Measurements from ENCODE around the gene CCDC187. TPM values are rescaled to one million over a fixed set of nuclear protein-coding genes. Genes with fewer than 3 reads are reported as not detected.

CCDC187 gene
- total and polyA plus RNA-seq, 2 of the 4 experiments (the other 2 are of a cell fraction): not detected

DNA sequence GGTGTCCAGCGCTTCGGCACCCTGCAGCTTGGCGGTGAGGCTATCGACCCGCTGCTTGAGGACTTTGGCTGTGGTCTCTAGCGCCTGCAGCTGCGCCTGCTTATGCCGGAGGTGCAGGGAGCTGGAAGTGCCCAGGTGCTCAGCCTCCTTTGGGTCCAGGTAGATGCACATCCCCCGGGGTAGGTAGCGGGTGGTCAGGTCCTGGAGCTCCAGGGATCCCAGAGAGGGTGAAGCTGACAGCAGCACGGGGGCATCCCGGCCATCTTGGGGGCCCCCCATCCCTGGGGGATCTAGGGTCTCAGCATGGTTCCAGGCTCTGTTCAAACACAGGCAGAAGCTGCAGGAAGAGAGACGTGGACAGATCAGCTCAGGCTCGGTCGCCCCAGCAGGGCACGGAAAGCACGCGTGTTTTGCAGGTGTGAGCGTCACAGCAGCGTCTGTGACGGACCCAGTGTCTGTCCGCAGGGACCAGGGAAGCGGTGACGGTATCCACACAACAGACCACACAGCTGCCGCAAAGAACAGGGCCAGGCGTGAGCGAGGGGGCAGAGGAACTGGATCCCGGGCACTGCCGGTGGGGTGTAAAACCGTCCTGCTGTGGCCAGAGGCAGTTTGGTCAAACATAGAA, 17.4 kb downstream of the CCDC187 start:
- Histone ChIP-seq H4K20me1 (ENCODE audit: insufficient read depth, low read length) (no peaks in the 10 kb centered on the region; the same call in 1 of the 2 replicates), H2BK120ac (ENCODE audit: low read depth, low read length) (no peak overlapping the region), H3K18ac (ENCODE audit: low read depth, low read length) (no peak overlapping the region), H3K9ac (ENCODE audit: low read depth, low read length) (no peak overlapping the region), H2BK15ac (ENCODE audit: low read depth, low read length) (no peak overlapping the region), H2AK9ac (replicated peaks; ENCODE audit: low read depth, low read length, poor library complexity) (no peak overlapping the region), H3K79me1 (ENCODE audit: low read depth in 1 of 2, low read length in 2 of 2) (no peaks in the 10 kb centered on the region), H3K56ac (ENCODE audit: extremely low read depth, insufficient read depth, low read length) (no peak overlapping the region), H3K4ac (ENCODE audit: low read depth, low read length) (no peak overlapping the region), H4K8ac (ENCODE audit: low read depth in 2 of 2, low read length in 2 of 2) (no peak overlapping the region), H3K36me3 (ENCODE audit: control insufficient read depth, insufficient read depth, low read length) (no peaks in the 10 kb centered on the region), H3K4me1 (ENCODE audit: control insufficient read depth, insufficient read depth, low read length) (no peaks in the 10 kb centered on the region), H3K27ac (ENCODE audit: insufficient read depth, low read length) (no peak overlapping the region), H2BK5ac (ENCODE audit: low read depth, low read length, poor library complexity, severe bottlenecking) (no peak overlapping the region), H3K27me3 (ENCODE audit: control insufficient read depth, insufficient read depth, low read length) (peaks cover 22% of the 10 kb centered on the region; the same call in 1 of the 2 replicates), H3K9me1 (ENCODE audit: insufficient read depth, low read length) (no peaks in the 10 kb centered on the region), H2BK20ac (ENCODE audit: low read depth, low read length) (no peak overlapping the region), H2AK5ac (ENCODE audit: low read depth, low read length) (no peak overlapping the region), H4K91ac (ENCODE audit: insufficient read depth, low read depth, low read length) (no peak overlapping the region), H3K4me2 (ENCODE audit: low read depth, low read length) (no peak overlapping the region), H3K14ac (replicated peaks; ENCODE audit: low read depth, low read length) (no peak overlapping the region), H3K9me3 (ENCODE audit: control insufficient read depth, insufficient read depth, low read length) (no peaks in the 10 kb centered on the region), H2AFZ (replicated peaks; ENCODE audit: low read length, poor library complexity) (no peak overlapping the region), H3K4me3 (ENCODE audit: insufficient read depth, low read depth, low read length) (no peak overlapping the region), H4K5ac (ENCODE audit: low read depth, low read length) (no peak overlapping the region), H3K23ac (ENCODE audit: low read depth, low read length) (no peak overlapping the region)
- in situ Hi-C loops (cut with MboI; ENCODE audit: low sequenced_read_pairs): no loop called here
- ATAC-seq (ENCODE audit: low read depth): no peak
- BruUV-seq (replicated peaks): no TSS peak
- ChIA-PET POLR2A (ENCODE audit: unreplicated experiment) (no interaction called here), CTCF (no interaction called here)
- whole genome bisulfite sequencing, 2 experiments (ENCODE audit: extremely low coverage in 2 of 2, insufficient read length in 1 of 2): 84% methylated on average over 10 of the region's 30 CpGs; no CpG with 5 or more reads in 1 of the 2 experiments
- dilution Hi-C loops (cut with HindIII; ENCODE audit: low sequenced_read_pairs, unreplicated experiment): no loop called here
- intact Hi-C loops (cut with micrococcal nuclease): no loop called here
- TF ChIP-seq RFX5 (IDR thresholded peaks at IDR 0.05; ENCODE audit: low read depth, low read length) (no peak), RCOR1 (IDR thresholded peaks at IDR 0.05; ENCODE audit: insufficient replicate concordance, low read length) (no peak), USF2 (IDR thresholded peaks at IDR 0.05; ENCODE audit: low read depth, low read length) (no peak), RAD21 (IDR thresholded peaks at IDR 0.05; ENCODE audit: low read length) (no peak)
- DNase-seq: no peak
